ENCODE data around the gene UCN2.

UCN2 gene

GRCh38 chr3:48562367-48563095 is 1.1 kb downstream of the UCN2 start:
- peaks cover 96 to 100% (median 98%) of the 10 kb centered on the region in 10 experiments for H3K4me1 ChIP-seq
- no peaks in the 10 kb centered on the region for H3K27me3 ChIP-seq
- no peaks in the 10 kb centered on the region for H3K36me3 ChIP-seq
- H3K4me2 ChIP-seq: peak overlapping the region; percentile 87 to 99 (median 97)
- no peaks in the 10 kb centered on the region for H4K20me1 ChIP-seq
- no peaks in the 10 kb centered on the region for H3K9me3 ChIP-seq (replicated peaks in 1 of 11)
- peak overlapping the region in 3 of 10 experiments; percentile 1 to 51 (median 49); a peak in 3 of 20 replicates for H3K4me3 ChIP-seq
- H3K27ac ChIP-seq: peak overlapping the region in 10 of 11 experiments; percentile 83 to 94 (median 89); a peak in 20 of 22 replicates
- peak overlapping the region in 10 of 11 experiments; percentile 59 to 80 (median 77); a peak in 20 of 22 replicates for H3K9ac ChIP-seq
- no peak for TF ChIP-seq Cebpa-rat (IDR thresholded peaks at IDR 0.05)

DNA sequence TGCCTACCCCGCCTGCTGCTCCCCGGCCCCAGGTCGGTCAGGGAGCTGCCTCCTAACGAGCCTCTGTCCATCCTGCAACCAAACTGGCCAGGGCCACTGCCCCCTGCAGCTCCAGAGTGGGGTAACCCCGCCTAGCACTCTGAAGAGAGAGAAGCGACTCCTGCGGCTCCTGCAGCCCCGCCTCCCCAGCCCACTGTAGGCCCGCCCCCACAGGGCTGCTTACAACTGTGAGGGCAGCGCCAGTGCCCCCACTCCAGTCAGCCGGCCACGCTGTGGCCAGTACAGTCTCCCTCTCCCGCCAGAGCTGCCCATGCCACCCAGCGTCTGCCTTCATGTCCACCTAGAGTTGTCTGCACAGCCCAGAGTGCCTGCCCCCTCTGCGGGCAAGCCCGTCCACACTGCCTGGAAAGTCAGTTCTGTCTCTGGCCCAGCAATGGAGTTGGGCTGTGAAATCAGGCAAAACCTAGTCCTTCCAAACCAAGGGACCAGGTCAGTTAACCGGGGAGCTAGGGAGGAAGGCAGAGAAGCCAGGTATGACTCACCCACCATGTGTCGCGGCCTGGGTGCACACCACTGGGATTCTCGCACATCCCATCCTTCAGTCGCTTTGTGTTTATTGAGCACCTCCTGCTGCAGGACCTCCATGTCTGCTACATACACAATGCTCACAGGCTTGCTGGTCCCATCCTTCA is 2.4 kb downstream of the UCN2 start:
- peak overlapping the region; percentile 24 to 94 (median 84); a peak in 21 of 22 replicates for H3K27ac ChIP-seq
- H3K9ac ChIP-seq: peak overlapping the region; percentile 30 to 79 (median 67); a peak in 21 of 22 replicates
- H3K4me1 ChIP-seq: peaks cover 87 to 95% (median 93%) of the 10 kb centered on the region in 10 experiments
- no peaks in the 10 kb centered on the region for H3K9me3 ChIP-seq (replicated peaks in 1 of 11)
- H3K4me2 ChIP-seq: peak overlapping the region; percentile 87 to 99 (median 97)
- no peak for TF ChIP-seq Cebpa-rat (IDR thresholded peaks at IDR 0.05)
- no peaks in the 10 kb centered on the region for H3K27me3 ChIP-seq
- no peaks in the 10 kb centered on the region for H3K36me3 ChIP-seq
- peak overlapping the region; percentile 35 to 65 (median 52) for H3K4me3 ChIP-seq
- no peaks in the 10 kb centered on the region for H4K20me1 ChIP-seq

DNA sequence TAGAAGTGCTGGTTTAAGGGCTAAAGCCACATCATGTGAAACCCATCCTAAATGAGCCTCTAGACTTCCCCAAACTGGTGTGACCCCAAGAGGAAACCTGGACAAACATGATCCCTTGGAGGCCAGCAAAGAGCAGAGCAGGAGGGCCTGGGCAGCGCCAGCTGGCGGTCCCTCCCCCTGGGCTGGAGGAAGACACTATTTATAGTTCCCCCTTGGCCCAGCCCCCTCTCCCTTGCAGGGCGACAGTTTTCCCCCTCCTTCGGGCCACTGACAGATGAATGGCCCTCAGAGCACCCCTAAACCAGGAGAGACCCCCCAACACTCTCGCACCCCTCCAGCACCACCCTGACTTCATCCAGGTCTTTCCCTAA is 2.9 kb downstream of the UCN2 start:
- Histone ChIP-seq H3K27ac (peak overlapping the region; percentile 24 to 94 (median 84); a peak in 21 of 22 replicates), H3K27me3 (no peaks in the 10 kb centered on the region), H3K4me3 (peak overlapping the region; percentile 35 to 65 (median 52)), H3K9ac (peak overlapping the region; percentile 30 to 79 (median 67)), H3K4me1 (peaks cover 85 to 95% (median 93%) of the 10 kb centered on the region in 10 experiments), H3K9me3 (replicated peaks in 1 of 11) (no peaks in the 10 kb centered on the region), H3K4me2 (peak overlapping the region; percentile 87 to 99 (median 97)), H3K36me3 (no peaks in the 10 kb centered on the region), H4K20me1 (no peaks in the 10 kb centered on the region)
- no peak for TF ChIP-seq Cebpa-rat (IDR thresholded peaks at IDR 0.05)

DNA sequence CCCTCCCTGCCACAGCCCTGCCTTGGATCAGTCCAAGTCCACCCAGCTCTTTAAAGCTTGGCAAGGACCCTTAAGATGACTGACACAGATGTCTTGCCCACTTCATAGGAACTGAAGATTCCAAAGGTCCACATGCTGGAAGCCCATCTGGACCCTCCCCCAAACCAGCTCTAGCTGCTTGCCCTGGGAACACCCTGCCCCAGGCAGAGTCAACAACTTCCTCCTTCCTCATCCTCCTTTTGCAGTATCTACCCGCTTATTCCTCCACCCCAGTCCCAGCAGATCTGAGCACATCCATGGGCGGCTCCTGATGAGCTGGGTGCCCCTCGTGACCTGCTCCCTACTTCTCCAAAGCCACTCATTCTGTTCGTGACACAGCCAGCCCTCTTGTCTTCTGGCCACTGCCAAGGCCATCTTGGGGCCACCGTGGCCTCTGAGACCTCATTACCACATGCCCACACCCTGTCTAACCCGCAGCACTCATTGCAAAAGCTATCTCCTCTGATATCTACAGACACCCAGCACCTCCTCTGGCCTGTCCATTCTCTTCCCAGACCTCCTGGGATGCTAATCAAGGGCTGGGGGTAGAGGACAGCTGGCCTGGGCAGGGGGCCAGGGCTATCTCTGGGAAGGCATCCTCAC is 5.0 kb downstream of the UCN2 start:
- H3K9ac ChIP-seq: peak overlapping the region; percentile 24 to 79 (median 61); a peak in 20 of 22 replicates
- no peaks in the 10 kb centered on the region for H3K27me3 ChIP-seq
- no peaks in the 10 kb centered on the region for H4K20me1 ChIP-seq
- H3K27ac ChIP-seq: peak overlapping the region; percentile 19 to 94 (median 63); a peak in 19 of 22 replicates
- H3K36me3 ChIP-seq: no peaks in the 10 kb centered on the region
- peak overlapping the region; percentile 87 to 99 (median 97) for H3K4me2 ChIP-seq
- H3K9me3 ChIP-seq (replicated peaks in 1 of 11): no peaks in the 10 kb centered on the region
- peak overlapping the region in 1 of 10 experiments; percentile 78; a peak in 4 of 20 replicates for H3K4me3 ChIP-seq
- H3K4me1 ChIP-seq: peaks cover 85 to 95% (median 93%) of the 10 kb centered on the region in 10 experiments
- no peak for TF ChIP-seq Cebpa-rat (IDR thresholded peaks at IDR 0.05)

- Histone ChIP-seq H3K27ac (peak within 1 kb of the TSS; percentile 44 to 91 (median 78); a peak in 21 of 22 replicates), H3K4me2 (peak within 1 kb of the TSS; percentile 87 to 99 (median 97)), H3K27me3 (no peaks in the 10 kb centered on the region), H3K9ac (peak within 1 kb of the TSS; percentile 63 to 82 (median 79)), H4K20me1 (no peaks in the 10 kb centered on the region), H3K4me1 (peaks cover 85 to 95% (median 93%) of the 10 kb centered on the region in 10 experiments), H3K36me3 (peaks cover 0 to 6% (median 0%) of the 10 kb centered on the region in 11 experiments; a peak in 4 of 22 replicates), H3K9me3 (replicated peaks in 1 of 11) (no peaks in the 10 kb centered on the region), H3K4me3 (peak within 1 kb of the TSS; percentile 63 to 79 (median 71))
- TF ChIP-seq Cebpa-rat (IDR thresholded peaks at IDR 0.05): no peak
Observed at GRCh38 chr3:48556796-48557626, 6.6 kb downstream of the UCN2 start, which contains the start of gene PFKFB4. Gene PFKFB4, minus strand, starts transcription at chr3:48556803. Its CDS starts 26 bp downstream, at chr3:48556777.

GRCh38 chr3:48555949-48556795 is 7.4 kb downstream of the UCN2 start:
- Histone ChIP-seq H3K4me3 (peak overlapping the region; percentile 63 to 79 (median 71)), H3K9ac (peak overlapping the region; percentile 62 to 81 (median 78)), H3K27me3 (no peaks in the 10 kb centered on the region), H3K27ac (peak overlapping the region; percentile 29 to 91 (median 78); a peak in 19 of 22 replicates), H3K9me3 (replicated peaks in 1 of 11) (no peaks in the 10 kb centered on the region), H3K4me1 (peaks cover 85 to 95% (median 93%) of the 10 kb centered on the region in 10 experiments), H4K20me1 (no peaks in the 10 kb centered on the region), H3K36me3 (peaks cover 0 to 13% (median 0%) of the 10 kb centered on the region in 11 experiments; a peak in 4 of 22 replicates), H3K4me2 (peak overlapping the region; percentile 87 to 98 (median 97))
- no peak for TF ChIP-seq Cebpa-rat (IDR thresholded peaks at IDR 0.05)

GRCh38 chr3:48555231-48555948 is 8.2 kb downstream of the UCN2 start:
- Histone ChIP-seq H3K4me1 (peaks cover 85 to 95% (median 93%) of the 10 kb centered on the region in 10 experiments), H3K9me3 (replicated peaks in 1 of 11) (no peaks in the 10 kb centered on the region), H3K9ac (peak overlapping the region; percentile 62 to 81 (median 78)), H3K27me3 (no peaks in the 10 kb centered on the region), H3K4me3 (peak overlapping the region; percentile 63 to 79 (median 71)), H3K36me3 (peaks cover 0 to 13% (median 0%) of the 10 kb centered on the region in 11 experiments; a peak in 4 of 22 replicates), H4K20me1 (0 out of 22 replicates have a peak, but pooled peaks cover 0 to 3% (median 0%) of the 10 kb centered on the region in 11 experiments), H3K27ac (peak overlapping the region; percentile 8 to 91 (median 72); a peak in 19 of 22 replicates), H3K4me2 (peak overlapping the region; percentile 87 to 98 (median 97))
- no peak for TF ChIP-seq Cebpa-rat (IDR thresholded peaks at IDR 0.05)
